ENCODE measurements around the gene MRNIP.

GRCh38 chr5:179804555-179804947 is 54.1 kb downstream of the MRNIP start:
- TF ChIP-seq CTCF (IDR thresholded peaks at IDR 0.05; ENCODE audit: low read depth, low read length, poor library complexity, severe bottlenecking) (no peak), EZH2phosphoT487 (IDR thresholded peaks at IDR 0.05; ENCODE audit: borderline replicate concordance, low read length) (no peak)
